Activated naive CD4-positive, alpha-beta T cell treated with Interleukin-2 at 50 U/mL for 16 hours (primary cell): ENCODE data around the gene FBXW9.
A peak's percentile ranks its signal among the peaks of the same experiment; 100 is the strongest.
"Not testable (repeated sequence)": the region's sequence is repeated elsewhere in the genome, so short reads cannot be mapped to it uniquely, and the experiment has no call there.

Experiments
- DNase-seq: peaks from one replicate; pipeline ENCODE4 v3.0.0-alpha.2; 2020

FBXW9 gene

DNA sequence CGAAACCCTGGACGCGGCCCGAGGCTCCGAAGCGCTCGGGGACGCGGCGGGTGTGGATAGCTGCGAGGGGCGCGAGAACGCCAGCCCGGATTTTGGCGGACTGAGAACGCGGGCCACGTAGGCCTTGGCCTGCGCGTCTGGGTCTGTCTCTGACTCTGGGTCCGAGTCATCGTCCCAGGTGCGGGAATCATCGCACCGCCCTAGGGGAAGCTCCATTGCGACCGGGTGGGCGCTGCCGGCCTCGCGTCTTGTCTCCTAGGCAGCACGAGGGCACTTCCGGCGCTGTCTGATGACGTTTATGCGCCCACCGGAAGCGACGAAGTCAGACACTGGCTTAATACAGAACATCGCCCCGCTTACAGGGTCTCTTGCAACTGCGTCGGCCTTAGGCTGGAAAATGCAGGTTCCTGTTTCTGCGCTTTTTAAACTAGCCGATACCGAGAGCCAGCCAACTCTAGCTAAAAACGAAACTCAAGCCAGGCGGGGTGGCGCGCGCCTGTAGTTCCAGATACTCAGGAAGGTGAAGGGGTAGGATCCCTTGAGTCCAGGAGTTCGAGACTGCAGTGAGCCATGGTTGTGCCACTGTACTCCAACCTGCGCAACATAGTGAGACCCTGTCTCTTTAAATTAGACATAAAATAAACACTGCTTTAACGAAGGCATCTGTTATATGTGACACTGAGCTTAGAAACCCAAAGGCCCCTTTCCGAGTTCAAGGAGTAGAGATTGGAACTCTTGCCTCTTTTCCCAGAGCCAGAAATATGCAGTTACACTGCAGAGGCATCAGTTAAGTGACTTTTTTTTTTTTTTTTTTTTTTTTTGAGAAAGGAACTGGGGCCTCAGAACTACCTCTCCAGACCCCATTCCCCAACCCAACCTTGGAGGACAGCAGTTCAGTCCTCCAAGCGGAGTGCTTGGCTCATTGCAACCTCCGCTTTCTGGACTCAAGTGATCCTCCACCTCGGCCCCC lies at the start of gene FBXW9:
FBXW9 (minus strand) TSS at position 266 of the 970 bp plus-strand sequence; CDS start at position 216, 50 bp downstream.
- peak; percentile 99 for DNase-seq

DNA sequence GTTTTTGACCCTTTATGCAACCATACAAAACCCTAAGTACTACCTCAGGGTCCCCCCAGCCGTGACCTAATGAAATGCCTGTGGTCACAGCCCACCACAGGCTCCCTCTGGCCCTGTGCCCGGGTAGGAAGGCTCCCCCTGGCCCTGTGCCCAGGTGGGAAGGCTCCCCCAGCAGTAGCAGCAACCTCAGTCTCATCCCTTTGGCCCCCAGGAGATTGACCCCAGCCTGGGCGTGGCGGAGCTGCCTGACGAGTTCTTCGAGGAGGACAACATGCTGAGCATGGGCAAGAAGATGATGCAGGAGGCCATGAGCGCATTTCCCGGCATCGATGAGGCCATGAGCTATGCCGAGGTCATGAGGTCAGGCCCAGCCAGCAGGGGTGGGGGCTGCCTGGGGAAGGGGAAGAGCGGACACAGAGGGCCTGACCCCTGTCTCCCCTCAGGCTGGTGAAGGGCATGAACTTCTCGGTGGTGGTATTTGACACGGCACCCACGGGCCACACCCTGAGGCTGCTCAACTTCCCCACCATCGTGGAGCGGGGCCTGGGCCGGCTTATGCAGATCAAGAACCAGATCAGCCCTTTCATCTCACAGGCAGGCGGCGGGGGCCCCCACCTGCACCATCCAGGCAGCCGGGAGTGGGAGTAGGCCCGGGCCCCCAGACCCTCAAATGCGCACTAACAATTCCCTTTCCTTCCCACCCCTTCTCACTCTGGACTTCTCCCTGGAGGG lies 48.9 kb upstream of the FBXW9 start:
- DNase-seq: no peak

DNA sequence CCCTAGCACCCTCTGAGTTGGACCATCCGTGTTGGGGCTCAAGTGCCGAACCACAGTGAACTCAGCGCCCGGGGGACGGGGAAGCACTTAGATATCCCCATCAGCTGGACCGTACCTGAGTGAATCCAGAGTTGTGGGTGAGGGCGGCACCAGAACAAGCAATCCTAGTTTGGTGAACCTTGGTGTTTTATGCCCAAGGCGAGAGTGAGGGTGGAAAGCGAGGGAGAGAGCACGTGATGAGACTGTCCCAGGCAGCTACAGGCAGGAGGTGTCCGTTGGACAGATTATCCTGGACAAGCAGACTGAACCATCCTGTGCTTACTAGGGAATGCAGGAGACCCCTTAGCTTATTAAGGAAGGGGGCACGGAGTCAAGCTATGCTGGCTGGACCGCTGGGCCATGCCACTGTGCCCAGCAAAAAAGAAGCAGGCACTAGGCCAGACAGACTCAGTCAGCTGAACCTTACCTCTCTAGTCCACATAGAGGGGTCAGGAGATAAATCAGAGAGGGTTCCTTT lies 41.5 kb upstream of the FBXW9 start:
- no peak for DNase-seq

DNA sequence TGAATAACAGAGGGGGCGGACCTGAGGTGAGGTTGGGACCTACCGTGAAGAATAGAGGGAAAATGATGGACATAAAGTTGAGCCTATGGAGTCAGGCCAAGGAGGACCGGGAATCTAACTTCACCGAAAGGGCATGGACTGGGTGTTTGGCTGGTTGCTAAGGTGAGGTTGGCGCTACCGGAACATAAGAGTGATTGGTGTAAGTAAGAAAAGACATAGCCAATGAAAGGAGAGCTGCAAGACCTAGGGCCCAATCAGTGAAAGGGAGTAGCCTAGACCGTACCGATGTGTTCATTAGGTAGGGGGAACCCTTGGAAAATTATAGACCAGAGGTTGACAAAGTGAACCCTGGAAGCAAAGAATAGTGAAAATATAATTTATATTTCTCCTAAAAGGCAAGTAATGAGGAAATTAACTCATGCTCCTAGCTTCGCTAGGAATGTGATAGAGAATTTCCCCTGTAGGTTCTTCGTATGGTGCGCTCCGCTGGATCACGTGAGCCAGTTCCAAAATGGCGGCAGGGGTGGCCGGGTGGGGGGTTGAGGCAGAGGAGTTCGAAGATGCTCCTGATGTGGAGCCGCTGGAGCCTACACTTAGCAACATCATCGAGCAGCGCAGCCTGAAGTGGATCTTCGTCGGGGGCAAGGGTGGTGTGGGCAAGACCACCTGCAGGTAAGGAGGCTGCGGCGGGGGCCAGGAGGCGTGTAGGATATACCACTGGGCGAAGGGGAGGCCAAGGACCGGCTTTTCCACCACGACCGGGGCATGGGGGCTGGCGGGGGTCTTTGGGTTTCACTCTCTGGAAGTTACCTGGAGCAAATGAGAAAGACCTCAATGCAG lies 40.8 kb upstream of the FBXW9 start, which contains the start of gene GET3:
GET3 (plus strand) TSS at position 503 of the 840 bp plus-strand sequence; CDS start at position 512, 9 bp downstream.
- DNase-seq: peak; percentile 83

DNA sequence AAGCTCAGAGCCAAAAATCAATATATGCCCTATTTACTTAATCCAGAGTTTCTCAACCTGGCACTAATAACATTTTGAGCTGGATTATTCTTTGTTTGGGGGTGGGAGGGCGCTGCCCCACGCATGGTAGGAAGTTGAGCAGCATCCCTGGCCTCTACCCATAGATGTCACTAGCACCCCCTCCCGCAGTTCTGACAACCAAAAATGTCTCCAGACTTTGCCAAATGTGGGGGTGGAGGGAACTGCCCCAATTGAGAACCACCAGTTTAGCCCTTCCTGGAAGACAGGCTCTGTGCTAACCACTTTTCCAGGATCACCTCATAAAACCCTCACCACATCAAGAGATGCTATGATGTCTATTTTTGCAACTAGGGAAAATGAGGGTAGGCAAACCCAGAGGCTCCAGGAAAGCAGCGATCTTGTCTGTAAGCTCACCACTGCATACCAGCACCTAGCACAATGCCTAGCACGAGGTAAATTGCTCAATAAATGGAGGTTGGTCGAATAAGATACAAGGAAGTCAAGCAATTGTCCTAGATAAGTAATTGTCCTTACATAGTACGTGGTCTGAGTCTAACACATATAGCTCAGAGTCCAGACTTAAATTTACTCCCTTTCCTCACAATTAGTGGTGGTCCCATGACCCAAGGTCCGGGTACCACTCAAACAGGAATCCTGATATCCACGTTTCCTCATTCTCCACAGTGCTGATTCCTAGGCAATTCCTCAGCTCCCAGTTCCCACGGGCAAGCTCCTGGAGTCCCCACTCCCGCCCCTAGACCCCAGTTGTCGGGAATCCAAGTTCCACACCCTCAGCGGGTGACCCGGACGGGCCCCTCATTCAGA lies 37.2 kb upstream of the FBXW9 start:
- peak; percentile 45 for DNase-seq

DNA sequence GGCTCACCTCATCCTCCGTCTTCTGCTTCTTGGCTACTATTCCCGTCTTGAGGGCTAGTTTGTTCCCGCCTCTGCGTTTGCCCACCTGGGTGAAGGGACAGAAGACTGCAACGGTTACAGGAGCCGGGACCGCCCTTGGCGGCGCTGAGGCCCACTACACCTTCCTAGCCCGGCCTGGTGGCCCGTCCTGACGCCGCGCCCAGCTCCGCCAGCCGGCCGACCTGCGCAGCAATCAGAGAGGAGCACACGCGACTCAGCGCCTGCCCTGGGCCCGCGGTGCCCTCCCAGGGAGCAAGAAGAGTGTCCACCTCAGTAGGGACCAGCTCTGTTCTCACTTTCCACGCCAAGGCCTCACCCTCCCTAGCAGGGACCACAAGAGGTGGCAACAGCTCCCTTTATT lies 34.9 kb upstream of the FBXW9 start:
- DNase-seq: no peak

DNA sequence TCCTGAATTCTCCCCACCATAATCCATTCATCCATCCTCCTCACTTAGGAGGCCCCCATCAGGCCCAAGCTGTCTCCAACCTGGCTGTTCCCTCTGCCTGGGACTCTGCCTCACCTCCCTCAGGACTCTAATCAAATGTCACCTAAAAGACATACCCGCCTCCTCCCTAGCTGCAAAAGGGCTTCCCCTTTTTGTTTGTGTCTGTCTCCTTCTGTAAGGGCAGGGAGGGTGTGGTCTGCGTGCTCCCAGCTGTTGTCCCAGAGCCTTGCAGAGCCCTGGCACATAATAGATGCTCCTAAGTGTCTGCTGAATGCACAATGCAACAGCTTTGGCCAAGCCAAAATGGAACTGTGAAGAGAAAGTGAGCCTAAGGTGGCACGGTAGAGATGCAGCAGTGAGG lies 33.6 kb upstream of the FBXW9 start:
- DNase-seq: no peak

DNA sequence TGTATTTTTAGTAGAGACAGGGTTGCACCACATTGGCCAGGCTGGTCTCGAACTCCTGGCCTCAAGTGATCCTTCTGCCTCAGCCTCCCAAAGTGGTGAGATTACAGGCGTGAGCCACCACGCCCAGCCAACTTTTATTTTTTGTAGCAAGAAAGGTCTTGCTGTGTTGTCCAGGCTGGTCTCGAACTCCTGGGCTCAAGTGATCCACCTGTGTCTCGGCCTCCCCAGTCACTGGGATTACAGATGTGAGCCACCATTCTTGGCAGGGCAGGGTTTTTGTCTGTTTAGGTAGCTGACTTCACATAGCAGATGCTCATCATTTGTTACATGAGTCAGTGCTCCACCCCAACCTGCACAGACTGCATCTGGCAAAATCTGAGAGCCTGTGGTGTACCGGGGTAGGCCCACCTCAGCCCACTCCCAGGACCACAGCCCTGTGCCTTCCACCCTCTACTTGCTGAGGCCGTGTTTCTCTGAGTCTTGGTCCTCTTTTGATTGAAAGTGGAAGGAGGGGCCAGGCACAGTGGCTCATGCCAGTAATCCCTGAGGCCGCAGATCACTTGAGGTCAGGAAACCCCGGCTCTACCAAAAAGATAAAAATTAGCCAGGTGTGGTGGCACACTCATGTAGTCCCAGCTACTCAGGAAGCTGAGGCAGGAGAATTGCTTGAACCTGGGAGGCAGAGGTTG lies 31.5 kb upstream of the FBXW9 start:
- DNase-seq: no peak

DNA sequence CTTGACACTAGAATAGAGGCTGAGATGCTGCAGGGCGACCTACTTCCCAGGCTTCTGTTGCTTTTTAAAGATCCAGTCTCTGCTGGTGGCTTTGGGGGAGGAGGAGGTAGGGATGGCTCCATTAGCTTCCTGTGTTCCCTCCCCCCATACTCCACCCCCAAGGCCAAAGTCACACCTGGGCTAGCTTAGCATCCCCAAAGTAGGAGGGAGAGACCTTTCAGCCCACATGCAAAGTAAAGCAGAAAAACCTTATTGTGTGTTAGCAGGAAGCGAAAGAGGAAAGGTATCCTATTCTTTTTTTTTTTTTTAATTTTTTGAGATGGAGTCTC lies 30.5 kb upstream of the FBXW9 start:
- DNase-seq: no peak

DNA sequence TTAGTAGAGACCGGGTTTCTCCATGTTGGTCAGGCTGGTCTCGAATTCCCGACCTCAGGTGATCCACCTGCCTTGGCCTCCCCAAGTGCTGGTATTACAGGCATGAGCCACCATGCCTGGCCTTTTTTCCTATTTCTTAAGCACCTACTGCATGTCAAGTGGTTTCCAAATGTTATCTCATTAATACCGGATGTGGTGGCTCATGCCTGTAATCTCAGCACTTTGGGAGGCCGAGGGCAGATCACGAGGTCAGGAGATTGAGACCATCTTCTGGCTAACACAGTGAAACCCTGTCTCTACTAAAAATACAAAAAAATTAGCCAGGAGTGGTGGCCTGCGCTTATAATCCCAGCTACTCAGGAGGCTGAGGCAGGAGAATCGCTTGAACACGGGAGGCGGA lies 29.2 kb upstream of the FBXW9 start:
- not testable (repeated sequence) for DNase-seq

DNA sequence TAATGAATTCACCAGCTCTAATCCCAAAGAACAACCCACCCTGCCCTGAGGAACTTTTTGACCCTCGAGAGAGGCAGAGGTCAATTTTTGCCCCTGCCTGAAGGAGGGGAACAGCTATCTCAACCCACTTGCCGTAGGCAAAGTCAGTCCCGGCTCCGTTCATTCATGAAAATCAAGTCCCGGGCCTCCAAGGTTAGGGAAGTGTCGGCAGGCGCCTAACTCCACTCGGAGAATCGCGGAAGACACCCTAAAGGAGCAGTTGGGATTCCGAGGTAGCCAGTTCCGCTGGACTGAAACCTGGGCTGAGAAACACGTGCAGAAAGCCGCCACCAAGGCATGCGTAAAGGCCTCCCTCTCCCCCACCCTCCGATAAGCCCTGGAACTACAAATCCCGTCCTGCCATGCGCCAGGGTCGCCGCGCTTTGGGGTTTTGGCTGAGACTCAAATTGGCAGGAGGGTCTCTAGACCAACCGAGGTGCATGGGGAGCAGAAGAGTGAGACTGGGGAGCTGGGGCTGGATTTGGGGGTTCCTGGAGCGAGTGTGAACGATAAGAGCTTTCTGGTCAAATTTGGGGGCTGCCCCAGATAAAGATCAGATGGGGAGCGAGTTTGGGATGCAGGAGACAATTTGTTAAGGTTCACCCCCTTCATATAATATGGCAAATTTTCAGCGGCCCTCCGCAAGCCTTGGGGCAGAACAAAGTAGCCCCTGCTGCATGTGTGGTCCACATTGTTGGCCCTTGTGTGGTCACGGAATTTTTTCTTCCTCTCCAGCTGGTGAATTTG lies 27.4 kb upstream of the FBXW9 start, which contains the start of gene TNPO2:
TNPO2 (minus strand) TSS at position 292 of the 786 bp plus-strand sequence. CDS start 2,955 bp downstream, outside the sequence.
- peak; percentile 78 for DNase-seq

DNA sequence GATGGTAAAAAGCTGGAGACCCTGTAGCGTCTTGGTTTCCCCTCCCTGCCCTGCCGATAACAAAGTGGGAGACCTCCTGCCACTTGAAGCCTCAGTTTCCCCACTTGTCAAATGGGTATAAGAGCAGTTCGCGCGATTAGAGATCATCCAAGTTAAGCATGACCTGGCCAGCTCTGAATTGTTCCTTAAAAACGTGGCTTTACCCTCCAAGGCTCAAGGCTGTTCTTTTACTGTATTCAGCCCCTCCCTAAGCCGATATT lies 26.9 kb upstream of the FBXW9 start:
- DNase-seq: peak; percentile 3

DNA sequence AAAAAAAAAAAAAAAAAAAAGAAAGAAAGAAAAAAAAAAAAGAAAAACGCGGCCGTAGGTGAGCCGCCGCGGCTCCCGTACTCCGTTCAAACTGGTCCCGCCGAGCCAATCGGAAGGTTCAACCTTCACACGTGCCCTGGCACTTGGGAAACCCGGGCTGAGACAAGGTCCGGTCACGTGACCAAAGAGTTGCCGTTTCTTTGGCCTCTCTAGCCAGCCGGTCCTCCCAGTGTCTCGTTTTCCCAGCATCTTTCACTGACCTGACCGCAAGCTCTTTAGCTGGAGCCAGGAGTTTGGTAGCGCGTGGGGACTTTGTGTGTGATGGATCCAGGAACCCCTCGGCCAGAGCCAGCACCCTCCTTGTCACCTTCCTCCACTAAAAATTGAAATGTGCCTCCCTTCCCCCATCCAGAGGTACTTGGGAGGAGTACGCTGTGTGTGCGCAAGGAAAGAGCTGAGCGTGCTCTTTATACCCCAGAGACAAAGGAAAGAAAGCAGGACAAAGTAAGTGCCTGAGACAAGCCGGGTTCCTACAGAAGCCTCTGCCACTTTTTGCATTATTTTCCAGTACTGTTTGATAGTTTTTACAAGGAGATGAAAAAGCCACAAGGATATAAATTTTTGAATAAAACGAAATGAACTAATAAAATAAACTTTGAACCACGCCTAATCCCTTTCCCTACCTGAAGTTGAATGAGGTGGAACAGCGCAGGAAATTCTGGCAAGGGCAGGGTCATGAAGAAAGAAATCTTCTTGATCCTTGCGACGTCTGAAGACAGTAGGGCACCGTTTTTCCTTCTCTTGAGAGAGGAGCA lies 26.3 kb upstream of the FBXW9 start:
- peak; percentile 93 for DNase-seq

DNA sequence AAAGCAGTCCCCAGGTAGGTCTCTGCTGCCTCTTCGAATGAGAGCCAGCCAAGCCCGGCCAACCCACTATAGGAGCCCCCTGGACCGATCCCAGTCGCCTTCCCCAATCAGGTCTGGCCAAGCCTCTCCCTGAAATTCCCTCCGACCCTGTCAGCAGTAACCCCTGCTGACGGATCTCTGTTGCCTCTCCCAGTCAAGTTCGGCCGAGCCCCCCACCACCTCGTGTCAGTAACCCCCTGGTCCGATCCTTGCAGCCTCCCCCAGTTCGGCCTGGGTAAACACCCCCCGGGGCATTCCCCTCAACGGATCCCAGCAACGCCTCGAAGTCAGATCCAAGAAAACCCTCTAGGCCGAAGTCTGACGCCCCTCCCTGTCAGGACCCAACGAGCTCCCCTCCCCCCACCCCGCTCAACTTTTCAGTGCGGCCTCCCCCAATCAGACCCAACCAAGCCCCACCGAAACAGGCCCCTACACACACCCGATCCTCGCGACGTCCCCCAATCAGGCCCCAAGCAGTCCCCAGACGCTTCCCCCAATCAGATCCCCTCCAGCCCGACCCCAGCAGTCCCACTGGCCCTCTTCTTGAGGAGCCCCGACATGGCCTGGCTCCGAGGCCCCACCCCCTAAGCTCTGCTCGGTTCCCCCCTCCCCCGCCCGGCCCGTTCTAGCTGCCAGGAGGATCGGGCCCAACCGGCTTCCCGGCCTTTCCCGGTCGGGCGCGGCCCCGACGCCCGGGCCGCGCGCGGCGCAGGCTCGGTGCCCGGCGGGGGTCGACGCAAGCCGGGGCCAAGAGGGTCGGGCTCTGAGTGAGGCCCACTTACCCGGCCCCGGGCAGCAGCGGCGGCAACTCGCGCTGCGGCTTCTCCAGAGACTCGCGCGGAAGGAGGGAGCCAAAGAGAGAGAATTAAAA lies 25.5 kb upstream of the FBXW9 start:
- peak; percentile 49 for DNase-seq

DNA sequence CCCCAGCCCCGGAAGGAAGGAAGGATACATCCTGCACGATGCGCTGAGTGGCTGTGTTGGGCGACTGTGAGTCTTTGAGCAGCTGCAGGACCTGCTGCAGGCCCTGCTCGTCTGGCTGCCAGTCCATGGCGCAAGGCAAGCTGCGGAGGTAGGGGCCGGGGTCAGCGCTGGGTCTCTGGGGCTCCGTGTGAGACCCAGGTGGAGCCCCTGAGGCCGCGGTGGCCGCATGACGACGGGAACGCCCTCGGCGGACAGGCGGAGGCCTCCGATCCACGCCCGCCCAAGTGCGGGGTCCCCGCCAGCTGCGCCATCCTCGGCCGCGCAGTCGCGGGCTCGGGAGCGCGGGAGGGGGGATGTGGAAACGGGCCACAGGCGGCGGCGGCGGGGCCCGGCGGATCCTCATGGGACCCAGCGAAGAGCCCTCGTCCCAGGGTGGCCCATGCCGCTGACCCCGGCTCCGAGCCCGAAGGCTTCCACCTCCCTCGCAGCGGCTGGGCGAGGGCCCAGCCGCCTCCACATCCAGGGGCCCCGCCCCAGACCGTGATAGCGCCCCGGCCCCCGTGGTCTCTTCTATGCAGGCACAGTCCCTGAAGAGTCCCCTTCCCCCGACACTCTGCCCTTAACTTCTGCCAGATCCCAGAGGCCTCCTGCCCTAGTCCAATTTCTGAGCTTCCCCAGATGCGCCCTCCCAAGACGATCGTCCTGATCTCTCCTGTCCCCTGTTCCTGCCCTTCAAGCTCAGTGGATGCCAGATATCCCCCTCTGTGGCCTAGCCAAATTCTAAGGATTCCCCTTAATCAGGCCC lies 24.6 kb upstream of the FBXW9 start:
- DNase-seq: peak; percentile 21

DNA sequence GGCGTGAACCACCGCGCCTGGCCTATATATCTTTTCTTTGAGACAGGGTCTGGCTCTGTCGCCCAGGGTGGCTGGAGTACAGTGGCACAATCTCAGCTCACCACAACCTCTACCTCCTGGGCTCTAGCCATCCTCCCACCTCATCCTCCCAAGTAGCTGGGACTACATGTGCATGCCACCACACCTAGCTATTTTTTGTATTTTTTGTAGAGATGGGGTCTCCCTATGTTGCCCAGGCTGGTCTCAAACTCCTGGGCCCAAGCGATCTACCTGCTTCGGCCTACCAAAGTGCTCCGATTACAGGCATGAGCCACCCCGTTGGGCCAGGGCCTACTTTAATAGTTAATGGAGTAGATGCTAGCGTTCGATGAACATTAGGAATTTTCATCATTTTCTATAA lies 23.9 kb upstream of the FBXW9 start:
- DNase-seq: no peak

DNA sequence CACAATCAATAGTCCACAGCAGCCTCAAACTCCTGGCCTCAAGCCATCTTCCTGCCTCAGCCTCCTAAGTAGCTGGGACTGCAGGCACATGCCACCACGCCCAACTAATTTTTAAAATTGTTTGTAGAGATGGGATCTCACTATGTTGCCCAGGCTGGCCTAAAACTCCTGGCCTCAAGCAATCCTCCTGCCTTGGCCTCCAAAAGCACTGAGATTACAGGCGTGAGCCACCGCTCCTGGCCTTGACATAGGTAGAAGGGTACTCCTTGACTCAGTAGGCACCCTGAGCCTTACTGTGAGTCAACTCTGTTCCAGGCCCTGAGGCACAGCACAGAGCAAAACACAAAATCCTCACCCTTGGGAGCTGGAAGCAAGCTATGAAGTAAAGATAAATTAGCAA lies 19.5 kb upstream of the FBXW9 start:
- DNase-seq: no peak

DNA sequence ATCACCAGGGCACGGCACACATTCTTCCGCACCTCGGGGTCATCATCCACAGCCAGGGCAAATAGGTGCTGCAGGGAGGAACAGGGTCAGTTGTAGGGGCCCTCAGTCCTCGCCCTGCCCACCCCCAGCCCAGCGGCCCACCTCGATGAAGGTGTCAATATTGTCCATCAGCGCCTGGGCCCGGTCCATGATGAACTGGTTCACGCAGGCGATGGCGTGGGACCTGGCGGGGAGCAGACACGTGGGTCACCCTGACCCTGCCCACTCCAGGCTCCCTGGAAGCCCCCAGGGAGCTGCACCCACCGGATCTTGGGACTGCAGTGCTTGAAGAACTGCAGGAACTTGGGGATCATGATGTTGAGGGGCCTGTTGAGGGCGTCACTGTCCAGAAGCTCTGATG lies 18.7 kb upstream of the FBXW9 start:
- no peak for DNase-seq
